ENCODE data around the gene KCNQ1OT1.

KCNQ1OT1 gene

DNA sequence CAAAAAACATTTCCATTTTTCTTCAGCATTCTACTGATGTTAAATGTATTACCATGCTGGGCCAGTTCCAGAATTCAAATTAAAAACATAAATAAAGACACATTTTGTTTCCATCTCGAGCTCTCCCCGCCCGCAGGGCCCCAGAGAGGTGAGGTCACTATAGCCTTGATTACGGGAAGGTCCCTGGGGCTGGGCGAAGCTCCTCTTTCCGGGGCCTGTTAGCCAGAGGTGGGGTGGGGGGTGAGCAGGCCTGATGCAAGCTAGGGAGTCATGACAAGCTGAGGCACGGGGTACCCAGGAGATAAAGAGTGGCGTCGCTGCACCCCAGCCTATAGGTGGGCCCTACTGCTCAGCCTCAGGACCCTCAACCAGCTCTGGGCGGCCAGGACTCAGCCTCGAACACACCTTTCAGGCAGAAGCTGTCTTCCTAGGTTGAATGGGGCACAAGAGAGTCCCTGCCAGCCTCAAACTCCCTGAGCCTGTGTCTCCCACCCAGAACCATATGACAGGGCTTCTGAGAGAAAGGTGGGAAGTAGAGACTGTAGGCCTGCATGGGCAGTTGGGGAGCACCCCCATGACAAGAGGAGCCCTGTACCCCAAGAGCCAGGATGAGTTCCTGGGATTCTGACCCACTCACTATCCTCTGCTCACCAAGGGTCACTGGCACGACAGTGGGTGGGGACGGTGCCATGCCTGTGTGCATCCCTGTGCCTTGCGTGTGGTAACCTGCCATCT lies 34.8 kb downstream of the KCNQ1OT1 start:
- no peaks in the 10 kb centered on the region for H3K27me3 ChIP-seq (ENCODE audit: low read depth, low read length)
- H3K4me3 ChIP-seq (ENCODE audit: low read length): no peak overlapping the region
- H3K9me3 ChIP-seq (ENCODE audit: insufficient read depth, low read length): peaks cover 6% of the 10 kb centered on the region; the same call in 1 of the 2 replicates
- H3K36me3 ChIP-seq (replicated peaks; ENCODE audit: low read depth, low read length): peaks cover 18% of the 10 kb centered on the region
- no peak overlapping the region for H3K27ac ChIP-seq (ENCODE audit: low read length)
- H3K4me1 ChIP-seq (ENCODE audit: low read length): no peaks in the 10 kb centered on the region
- H4K20me1 ChIP-seq (ENCODE audit: insufficient read depth, low read length): peaks cover 5% of the 10 kb centered on the region; the same call in 1 of the 2 replicates
- TF ChIP-seq, protein P1, sequence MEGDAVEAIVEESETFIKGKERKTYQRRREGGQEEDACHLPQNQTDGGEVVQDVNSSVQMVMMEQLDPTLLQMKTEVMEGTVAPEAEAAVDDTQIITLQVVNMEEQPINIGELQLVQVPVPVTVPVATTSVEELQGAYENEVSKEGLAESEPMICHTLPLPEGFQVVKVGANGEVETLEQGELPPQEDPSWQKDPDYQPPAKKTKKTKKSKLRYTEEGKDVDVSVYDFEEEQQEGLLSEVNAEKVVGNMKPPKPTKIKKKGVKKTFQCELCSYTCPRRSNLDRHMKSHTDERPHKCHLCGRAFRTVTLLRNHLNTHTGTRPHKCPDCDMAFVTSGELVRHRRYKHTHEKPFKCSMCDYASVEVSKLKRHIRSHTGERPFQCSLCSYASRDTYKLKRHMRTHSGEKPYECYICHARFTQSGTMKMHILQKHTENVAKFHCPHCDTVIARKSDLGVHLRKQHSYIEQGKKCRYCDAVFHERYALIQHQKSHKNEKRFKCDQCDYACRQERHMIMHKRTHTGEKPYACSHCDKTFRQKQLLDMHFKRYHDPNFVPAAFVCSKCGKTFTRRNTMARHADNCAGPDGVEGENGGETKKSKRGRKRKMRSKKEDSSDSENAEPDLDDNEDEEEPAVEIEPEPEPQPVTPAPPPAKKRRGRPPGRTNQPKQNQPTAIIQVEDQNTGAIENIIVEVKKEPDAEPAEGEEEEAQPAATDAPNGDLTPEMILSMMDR (IDR thresholded peaks at IDR 0.05; ENCODE audit: low read depth, low read length): no peak
- no peaks in the 10 kb centered on the region for H3K79me2 ChIP-seq (ENCODE audit: low read length)
- no peak overlapping the region for H3K4me2 ChIP-seq (ENCODE audit: low read length)
- H3K9ac ChIP-seq (ENCODE audit: low read length): no peak overlapping the region
- H2AFZ ChIP-seq (ENCODE audit: low read depth, low read length): no peak overlapping the region

DNA sequence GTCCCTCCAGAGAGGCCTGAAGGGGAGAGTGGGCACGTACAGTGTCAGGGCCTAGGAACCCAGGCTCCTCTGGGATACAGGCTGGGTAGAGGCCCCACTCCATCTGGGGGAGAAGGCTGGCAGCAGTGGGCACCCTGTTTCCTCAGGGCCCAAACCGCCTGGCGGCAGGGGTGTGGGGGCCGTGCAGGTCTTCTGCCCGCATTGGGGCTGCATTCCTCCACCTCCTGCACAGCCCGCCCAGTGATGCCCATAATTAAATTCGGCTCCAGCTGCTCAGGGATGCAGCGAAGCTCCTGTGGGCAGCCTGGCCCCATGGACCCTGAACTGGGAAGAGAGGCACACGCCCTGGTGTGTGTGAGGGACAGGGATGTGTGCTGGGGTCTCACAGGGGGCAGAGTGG lies 35.4 kb downstream of the KCNQ1OT1 start:
- H3K9me3 ChIP-seq (ENCODE audit: insufficient read depth, low read length): peaks cover 11% of the 10 kb centered on the region; the same call in 1 of the 2 replicates
- H3K79me2 ChIP-seq (ENCODE audit: low read length): no peaks in the 10 kb centered on the region
- H3K36me3 ChIP-seq (replicated peaks; ENCODE audit: low read depth, low read length): peaks cover 18% of the 10 kb centered on the region
- TF ChIP-seq, protein P1 (IDR thresholded peaks at IDR 0.05; ENCODE audit: low read depth, low read length): no peak
- TF ChIP-seq EZH2phosphoT487 (IDR thresholded peaks at IDR 0.05; ENCODE audit: low read depth): no peak
- no peak overlapping the region for H2AFZ ChIP-seq (ENCODE audit: low read depth, low read length)
- no peak overlapping the region for H3K4me2 ChIP-seq (ENCODE audit: low read length)
- no peak overlapping the region for H3K27ac ChIP-seq (ENCODE audit: low read length)
- H3K4me1 ChIP-seq (ENCODE audit: low read length): no peaks in the 10 kb centered on the region
- H3K4me3 ChIP-seq (ENCODE audit: low read length): no peak overlapping the region
- H4K20me1 ChIP-seq (ENCODE audit: insufficient read depth, low read length): peaks cover 5% of the 10 kb centered on the region; the same call in 1 of the 2 replicates
- H3K9ac ChIP-seq (ENCODE audit: low read length): no peak overlapping the region
- H3K27me3 ChIP-seq (ENCODE audit: low read depth, low read length): no peaks in the 10 kb centered on the region

DNA sequence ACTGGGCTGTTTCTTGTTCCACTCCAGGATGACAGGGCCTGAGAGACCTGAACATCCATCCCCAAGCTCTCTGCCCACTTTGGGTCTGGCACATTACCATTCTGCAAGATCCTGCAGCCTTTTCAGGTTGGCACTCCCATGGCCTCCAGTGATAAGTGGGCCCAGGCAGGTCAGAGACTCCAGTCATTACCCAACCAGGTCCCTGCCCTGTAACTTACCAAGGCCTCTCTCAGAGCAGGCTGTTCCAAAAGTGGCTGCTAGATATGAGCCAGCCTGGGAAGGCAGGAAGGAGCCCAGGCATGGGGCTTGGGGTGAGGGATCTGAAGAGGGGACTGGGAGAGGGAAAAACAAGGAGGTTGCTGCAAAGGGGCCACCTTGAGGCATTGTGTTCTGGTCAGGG lies 35.9 kb downstream of the KCNQ1OT1 start:
- H3K4me2 ChIP-seq (ENCODE audit: low read length): no peak overlapping the region
- H2AFZ ChIP-seq (ENCODE audit: low read depth, low read length): no peak overlapping the region
- H3K27me3 ChIP-seq (ENCODE audit: low read depth, low read length): no peaks in the 10 kb centered on the region
- no peak overlapping the region for H3K4me3 ChIP-seq (ENCODE audit: low read length)
- H3K79me2 ChIP-seq (ENCODE audit: low read length): no peaks in the 10 kb centered on the region
- H3K9ac ChIP-seq (ENCODE audit: low read length): no peak overlapping the region
- TF ChIP-seq, protein P1 (IDR thresholded peaks at IDR 0.05; ENCODE audit: low read depth, low read length): no peak
- TF ChIP-seq EZH2phosphoT487 (IDR thresholded peaks at IDR 0.05; ENCODE audit: low read depth): no peak
- peaks cover 11% of the 10 kb centered on the region; the same call in 1 of the 2 replicates for H3K9me3 ChIP-seq (ENCODE audit: insufficient read depth, low read length)
- H3K27ac ChIP-seq (ENCODE audit: low read length): no peak overlapping the region
- no peaks in the 10 kb centered on the region for H3K4me1 ChIP-seq (ENCODE audit: low read length)
- peaks cover 5% of the 10 kb centered on the region; the same call in 1 of the 2 replicates for H4K20me1 ChIP-seq (ENCODE audit: insufficient read depth, low read length)
- H3K36me3 ChIP-seq (replicated peaks; ENCODE audit: low read depth, low read length): peaks cover 18% of the 10 kb centered on the region

DNA sequence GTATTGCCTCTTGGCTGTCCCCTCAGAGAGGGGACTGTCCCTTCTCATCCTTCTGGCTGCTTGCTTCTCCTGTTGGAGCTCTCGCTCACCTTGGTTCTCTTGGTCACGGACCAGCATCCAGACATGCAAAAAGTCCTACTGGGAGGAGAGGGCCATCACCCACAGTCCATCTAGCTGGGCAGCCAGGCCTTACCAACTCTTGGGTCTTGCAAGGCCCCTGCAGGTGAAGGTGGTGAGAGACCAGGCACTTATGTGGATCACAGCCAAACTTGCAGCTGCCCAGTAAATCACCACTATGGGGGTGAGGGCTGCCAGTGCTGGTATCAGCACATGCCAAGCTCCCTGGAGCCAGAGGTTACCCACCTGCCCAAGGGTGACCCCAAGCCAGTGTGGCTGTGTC lies 36.3 kb downstream of the KCNQ1OT1 start:
- Histone ChIP-seq H3K9ac (ENCODE audit: low read length) (no peak overlapping the region), H3K9me3 (ENCODE audit: insufficient read depth, low read length) (peaks cover 11% of the 10 kb centered on the region; the same call in 1 of the 2 replicates), H3K36me3 (replicated peaks; ENCODE audit: low read depth, low read length) (peaks cover 18% of the 10 kb centered on the region), H3K4me3 (ENCODE audit: low read length) (no peak overlapping the region), H3K27me3 (ENCODE audit: low read depth, low read length) (no peaks in the 10 kb centered on the region), H2AFZ (ENCODE audit: low read depth, low read length) (no peak overlapping the region), H4K20me1 (ENCODE audit: insufficient read depth, low read length) (peaks cover 5% of the 10 kb centered on the region; the same call in 1 of the 2 replicates), H3K4me1 (ENCODE audit: low read length) (no peaks in the 10 kb centered on the region), H3K4me2 (ENCODE audit: low read length) (no peak overlapping the region), H3K27ac (ENCODE audit: low read length) (no peak overlapping the region), H3K79me2 (ENCODE audit: low read length) (no peaks in the 10 kb centered on the region)
- no peak for TF ChIP-seq EZH2phosphoT487 (IDR thresholded peaks at IDR 0.05; ENCODE audit: low read depth)

Measured in OCI-LY3 (cell line).